ENCODE measurements around the gene XRCC1.

GRCh38 chr19:43511324-43511723 is 64.0 kb downstream of the XRCC1 start:
- TF ChIP-seq POLR2AphosphoS5 (IDR thresholded peaks at IDR 0.05; ENCODE audit: low read depth, low read length) (no peak), CTCF (IDR thresholded peaks at IDR 0.05) (no peak), SIN3A (IDR thresholded peaks at IDR 0.05; ENCODE audit: borderline replicate concordance, insufficient read depth, low read depth, low read length) (no peak), TCF7L2 (IDR thresholded peaks at IDR 0.05; ENCODE audit: low read depth, low read length) (no peak)
